Activated CD8-positive, alpha-beta memory T cell treated with anti-CD3 and anti-CD28 coated beads, Interleukin-2, amount 10 ng/mL, durations not matched to agents 7 days and 5 days (primary cell): ENCODE measurements around the gene GJD4. TPM values are rescaled to one million over a fixed set of nuclear protein-coding genes. Genes with fewer than 3 reads are reported as not detected.

ENCODE experiments used
- ATAC-seq: fragments of 150-1000 bp; cut with Tn5 transposase; one replicate; pipeline ENCODE4 v1.10.0; 2021; ENCODE audit warnings: moderate library complexity
- CTCF ChIA-PET: fragments of 350-600 bp; sonication (Branson Sonifier 250); formaldehyde crosslinking; loops from one replicate; lab custom pipeline; 2021; ENCODE audit warnings: antibody characterized with exemption; lab: Charles Lee
- DNase-seq: peaks from one replicate; pipeline ENCODE4 v3.0.0-alpha.2; 2020
- H3K27ac Mint-ChIP-seq: one replicate; pipeline ENCODE4 v1.8.0; 2021; ENCODE audit warnings: mild to moderate bottlenecking, mixed read lengths
- H3K27me3 Mint-ChIP-seq: one replicate; pipeline ENCODE4 v1.8.0; 2021; ENCODE audit warnings: mixed read lengths
- H3K36me3 Mint-ChIP-seq: one replicate; pipeline ENCODE4 v1.8.0; 2021; ENCODE audit warnings: mild to moderate bottlenecking, mixed read lengths
- H3K4me1 Mint-ChIP-seq: one replicate; pipeline ENCODE4 v1.8.0; 2021; ENCODE audit warnings: mixed read lengths
- H3K4me3 Mint-ChIP-seq: one replicate; pipeline ENCODE4 v1.8.0; 2021; ENCODE audit warnings: mild to moderate bottlenecking, moderate library complexity, mixed read lengths
- H3K9me3 Mint-ChIP-seq: one replicate; pipeline ENCODE4 v1.8.0; 2022; ENCODE audit warnings: low read depth, mixed read lengths
- total RNA-seq, 2 experiments: library from RNA; stranded (reverse); gene quantifications; one replicate each; pipeline ENCODE4 v1.2.3, GENCODE V29; 2021

Gene GJD4
- total RNA-seq, 2 experiments from 2014 or later, result not detected

DNA sequence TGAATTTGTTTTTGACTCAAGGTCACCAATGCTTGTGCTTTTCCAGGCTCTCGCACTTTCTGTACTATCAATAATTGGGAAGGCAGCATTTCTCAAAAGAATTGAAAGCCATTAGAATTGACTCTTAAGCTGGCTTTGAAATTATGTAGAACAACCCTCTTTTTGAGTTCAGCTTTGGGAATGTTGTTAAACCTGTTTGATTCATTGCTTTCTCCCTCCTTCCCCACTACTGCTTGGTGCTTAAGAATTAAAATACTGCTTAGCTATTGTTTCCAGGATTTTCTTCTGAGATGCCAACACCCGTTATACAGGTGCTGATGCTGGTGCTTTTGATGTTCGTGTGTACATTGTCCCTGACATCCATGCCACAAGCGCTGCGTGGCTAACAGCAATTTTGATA is 52.5 kb downstream of the GJD4 start:
- no peak for ATAC-seq
- Mint-ChIP-seq H3K27ac (no peak overlapping the region), H3K36me3 (no peaks in the 10 kb centered on the region), H3K4me3 (no peak overlapping the region), H3K27me3 (no peaks in the 10 kb centered on the region), H3K4me1 (no peaks in the 10 kb centered on the region), H3K9me3 (peaks cover 3% of the 10 kb centered on the region)
- CTCF ChIA-PET, result no interaction called here
- DNase-seq, result no peak

Other genes with a start within 250 kb of the GJD4 start
- under 1 TPM; 0.18 to 0.35 TPM for gene FZD8, start 37.0 kb downstream of the GJD4 start, total RNA-seq